Measurements from ENCODE around the gene TAF1D. TPM values are rescaled to one million over a fixed set of nuclear protein-coding genes. Genes with fewer than 3 reads are reported as not detected.
A peak's percentile ranks its signal among the peaks of the same experiment; 100 is the strongest.

TAF1D gene
- total RNA-seq, 1 experiment from 2014 or later: 165 TPM

DNA sequence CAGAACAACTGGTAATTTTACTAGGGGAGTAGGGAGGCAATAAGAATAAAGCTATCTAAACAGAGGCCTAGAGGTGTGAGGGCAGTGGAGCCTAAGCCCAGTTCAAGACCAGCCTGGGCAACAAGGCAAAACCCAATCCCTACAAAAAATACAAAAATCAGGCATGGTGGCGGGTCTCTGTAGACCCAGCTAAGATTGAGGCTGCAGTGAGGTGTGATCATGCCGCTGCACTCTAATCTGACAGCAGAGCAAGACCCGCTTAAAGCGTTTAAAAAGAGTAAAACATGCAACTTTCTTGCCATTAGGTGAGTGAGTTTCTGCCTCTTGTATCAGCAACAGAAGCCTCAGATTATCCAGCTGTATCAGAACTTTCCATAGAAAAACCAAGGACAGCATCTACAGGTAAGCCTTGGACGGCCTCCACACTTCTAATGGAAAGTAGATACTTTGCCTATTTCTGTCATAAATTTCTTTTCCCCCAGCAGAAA, 12.1 kb downstream of the TAF1D start:
- in situ Hi-C loops (cut with HindIII; ENCODE audit: low pct_unique_long_range_greater_than_20kb, low sequenced_read_pairs) (no loop called here), intact Hi-C loops (cut with micrococcal nuclease; ENCODE audit: unreplicated experiment) (no loop called here)
- Histone ChIP-seq H3K27ac (ENCODE audit: low read length) (no peak overlapping the region), H3K4me1 (ENCODE audit: control insufficient read depth, insufficient read depth, low read length) (peaks cover 22% of the 10 kb centered on the region), H3K36me3 (ENCODE audit: control insufficient read depth, insufficient read depth, low read length) (peaks cover 60% of the 10 kb centered on the region), H3K9me3 (ENCODE audit: control insufficient read depth, insufficient read depth, low read depth, low read length) (no peaks in the 10 kb centered on the region), H3K27me3 (ENCODE audit: control insufficient read depth, insufficient read depth, low read length) (no peaks in the 10 kb centered on the region), H3K4me3 (ENCODE audit: low read depth in 2 of 2, low read length in 2 of 2) (no peak overlapping the region)
- TF ChIP-seq POLR2AphosphoS5 (IDR thresholded peaks at IDR 0.05; ENCODE audit: low read depth, low read length): peak; percentile 13
- TF ChIP-seq, protein P1, sequence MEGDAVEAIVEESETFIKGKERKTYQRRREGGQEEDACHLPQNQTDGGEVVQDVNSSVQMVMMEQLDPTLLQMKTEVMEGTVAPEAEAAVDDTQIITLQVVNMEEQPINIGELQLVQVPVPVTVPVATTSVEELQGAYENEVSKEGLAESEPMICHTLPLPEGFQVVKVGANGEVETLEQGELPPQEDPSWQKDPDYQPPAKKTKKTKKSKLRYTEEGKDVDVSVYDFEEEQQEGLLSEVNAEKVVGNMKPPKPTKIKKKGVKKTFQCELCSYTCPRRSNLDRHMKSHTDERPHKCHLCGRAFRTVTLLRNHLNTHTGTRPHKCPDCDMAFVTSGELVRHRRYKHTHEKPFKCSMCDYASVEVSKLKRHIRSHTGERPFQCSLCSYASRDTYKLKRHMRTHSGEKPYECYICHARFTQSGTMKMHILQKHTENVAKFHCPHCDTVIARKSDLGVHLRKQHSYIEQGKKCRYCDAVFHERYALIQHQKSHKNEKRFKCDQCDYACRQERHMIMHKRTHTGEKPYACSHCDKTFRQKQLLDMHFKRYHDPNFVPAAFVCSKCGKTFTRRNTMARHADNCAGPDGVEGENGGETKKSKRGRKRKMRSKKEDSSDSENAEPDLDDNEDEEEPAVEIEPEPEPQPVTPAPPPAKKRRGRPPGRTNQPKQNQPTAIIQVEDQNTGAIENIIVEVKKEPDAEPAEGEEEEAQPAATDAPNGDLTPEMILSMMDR (IDR thresholded peaks at IDR 0.05): no peak
- no TSS peak for BruUV-seq (replicated peaks)
- ChIA-PET POLR2A (interaction anchor here (1.0 to 1.6 kb wide), 2 partner anchors 9 to 12 kb away, joined by 3 read pairs; partner anchors contain the start of gene C11orf54), CTCF (no interaction called here)
- DNase-seq (ENCODE audit: low read depth, low spot score) (no peak), ATAC-seq (peak; percentile 39)

DNA sequence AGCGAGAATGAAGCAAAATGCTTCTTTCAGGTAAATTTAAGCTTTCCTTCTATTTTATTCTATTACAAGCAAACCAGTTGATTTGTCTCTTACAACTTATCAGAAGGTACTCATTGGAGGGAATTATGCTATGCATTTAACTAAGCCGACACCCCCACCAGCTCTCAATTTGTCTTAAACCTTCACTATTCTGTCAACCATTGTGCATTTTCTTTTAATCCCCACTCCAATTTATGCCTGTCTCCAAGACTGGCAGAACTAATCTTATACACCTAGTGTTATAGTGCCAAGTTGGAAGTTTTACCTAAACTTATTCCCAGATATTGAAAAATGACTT, 12.5 kb downstream of the TAF1D start:
- Histone ChIP-seq H3K27me3 (ENCODE audit: control insufficient read depth, insufficient read depth, low read length) (no peaks in the 10 kb centered on the region), H3K4me3 (ENCODE audit: low read depth in 2 of 2, low read length in 2 of 2) (no peak overlapping the region), H3K4me1 (ENCODE audit: control insufficient read depth, insufficient read depth, low read length) (peaks cover 17% of the 10 kb centered on the region), H3K36me3 (ENCODE audit: control insufficient read depth, insufficient read depth, low read length) (peaks cover 55% of the 10 kb centered on the region), H3K27ac (ENCODE audit: low read length) (no peak overlapping the region), H3K9me3 (ENCODE audit: control insufficient read depth, insufficient read depth, low read depth, low read length) (no peaks in the 10 kb centered on the region)
- TF ChIP-seq SIN3A (IDR thresholded peaks at IDR 0.05; ENCODE audit: borderline replicate concordance, insufficient read depth, low read depth, low read length): no peak
- TF ChIP-seq, protein P1 (IDR thresholded peaks at IDR 0.05): no peak
- TF ChIP-seq, protein P2, sequence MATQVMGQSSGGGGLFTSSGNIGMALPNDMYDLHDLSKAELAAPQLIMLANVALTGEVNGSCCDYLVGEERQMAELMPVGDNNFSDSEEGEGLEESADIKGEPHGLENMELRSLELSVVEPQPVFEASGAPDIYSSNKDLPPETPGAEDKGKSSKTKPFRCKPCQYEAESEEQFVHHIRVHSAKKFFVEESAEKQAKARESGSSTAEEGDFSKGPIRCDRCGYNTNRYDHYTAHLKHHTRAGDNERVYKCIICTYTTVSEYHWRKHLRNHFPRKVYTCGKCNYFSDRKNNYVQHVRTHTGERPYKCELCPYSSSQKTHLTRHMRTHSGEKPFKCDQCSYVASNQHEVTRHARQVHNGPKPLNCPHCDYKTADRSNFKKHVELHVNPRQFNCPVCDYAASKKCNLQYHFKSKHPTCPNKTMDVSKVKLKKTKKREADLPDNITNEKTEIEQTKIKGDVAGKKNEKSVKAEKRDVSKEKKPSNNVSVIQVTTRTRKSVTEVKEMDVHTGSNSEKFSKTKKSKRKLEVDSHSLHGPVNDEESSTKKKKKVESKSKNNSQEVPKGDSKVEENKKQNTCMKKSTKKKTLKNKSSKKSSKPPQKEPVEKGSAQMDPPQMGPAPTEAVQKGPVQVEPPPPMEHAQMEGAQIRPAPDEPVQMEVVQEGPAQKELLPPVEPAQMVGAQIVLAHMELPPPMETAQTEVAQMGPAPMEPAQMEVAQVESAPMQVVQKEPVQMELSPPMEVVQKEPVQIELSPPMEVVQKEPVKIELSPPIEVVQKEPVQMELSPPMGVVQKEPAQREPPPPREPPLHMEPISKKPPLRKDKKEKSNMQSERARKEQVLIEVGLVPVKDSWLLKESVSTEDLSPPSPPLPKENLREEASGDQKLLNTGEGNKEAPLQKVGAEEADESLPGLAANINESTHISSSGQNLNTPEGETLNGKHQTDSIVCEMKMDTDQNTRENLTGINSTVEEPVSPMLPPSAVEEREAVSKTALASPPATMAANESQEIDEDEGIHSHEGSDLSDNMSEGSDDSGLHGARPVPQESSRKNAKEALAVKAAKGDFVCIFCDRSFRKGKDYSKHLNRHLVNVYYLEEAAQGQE (IDR thresholded peaks at IDR 0.05; ENCODE audit: insufficient read depth in 1 of 2, low read depth in 2 of 2, low read length in 1 of 2): no peak
- no peak for TF ChIP-seq TCF7L2 (IDR thresholded peaks at IDR 0.05; ENCODE audit: low read depth, low read length)
- TF ChIP-seq POLR2AphosphoS5 (IDR thresholded peaks at IDR 0.05; ENCODE audit: low read depth, low read length): no peak
- ChIA-PET POLR2A (interaction anchor here (1.0 to 1.6 kb wide), 2 partner anchors 10 to 13 kb away, joined by 3 read pairs; partner anchors contain the start of gene C11orf54), CTCF (no interaction called here)
- intact Hi-C loops (cut with micrococcal nuclease; ENCODE audit: unreplicated experiment): no loop called here
- in situ Hi-C loops (cut with HindIII; ENCODE audit: low pct_unique_long_range_greater_than_20kb, low sequenced_read_pairs): no loop called here
- ATAC-seq (peak; percentile 32), DNase-seq (ENCODE audit: low read depth, low spot score) (no peak)
- BruUV-seq (replicated peaks): no TSS peak
